Endothelial cell (in vitro differentiated cells): ENCODE data around the gene RNF220. TPM values are rescaled to one million over a fixed set of nuclear protein-coding genes. Genes with fewer than 3 reads are reported as not detected.

ENCODE experiments used
- DNase-seq: peaks from one replicate; pipeline ENCODE4 v3.0.0; 2021; ENCODE audit warnings: low spot score
- H3K27ac Mint-ChIP-seq: one replicate; pipeline ENCODE4 v1.8.0; 2021; ENCODE audit warnings: mixed read lengths, inconsistent platforms; ENCODE audit not compliant: unreplicated experiment
- H3K27me3 Mint-ChIP-seq: one replicate; pipeline ENCODE4 v1.8.0; 2021; ENCODE audit warnings: mild to moderate bottlenecking, moderate library complexity, mixed read lengths, inconsistent platforms; ENCODE audit not compliant: unreplicated experiment
- H3K36me3 Mint-ChIP-seq: one replicate; pipeline ENCODE4 v1.8.0; 2021; ENCODE audit warnings: mild to moderate bottlenecking, low read depth, mixed read lengths, inconsistent platforms; ENCODE audit not compliant: unreplicated experiment
- H3K4me1 Mint-ChIP-seq: one replicate; pipeline ENCODE4 v1.8.0; 2021; ENCODE audit warnings: mild to moderate bottlenecking, mixed read lengths, inconsistent platforms; ENCODE audit not compliant: unreplicated experiment
- H3K4me3 Mint-ChIP-seq: one replicate; pipeline ENCODE4 v1.8.0; 2021; ENCODE audit warnings: mild to moderate bottlenecking, mixed read lengths, inconsistent platforms; ENCODE audit not compliant: unreplicated experiment
- H3K9me3 Mint-ChIP-seq: one replicate; pipeline ENCODE4 v1.8.0; 2021; ENCODE audit warnings: mixed read lengths, inconsistent platforms; ENCODE audit not compliant: unreplicated experiment
- total RNA-seq: library from RNA; stranded (reverse); fragmentation: NEBNext Ultra II Directional; extraction: Animal tissue kit (Norgen Biotek cat#: 25700); gene quantifications from one replicate; pipeline ENCODE4 v1.2.1, GENCODE V29; 2021; ENCODE audit not compliant: unreplicated experiment
- TF ChIP-seq, protein P1 (sequence below): fragments of 200-600 bp; sonication (generic); IDR thresholded peaks from one replicate; pipeline ENCODE4 v1.5.0; 2021; ENCODE audit warnings: antibody characterized with exemption; ENCODE audit not compliant: unreplicated experiment

RNF220 gene
- total RNA-seq, 1 donor from 2014 or later = 87.5 TPM

DNA sequence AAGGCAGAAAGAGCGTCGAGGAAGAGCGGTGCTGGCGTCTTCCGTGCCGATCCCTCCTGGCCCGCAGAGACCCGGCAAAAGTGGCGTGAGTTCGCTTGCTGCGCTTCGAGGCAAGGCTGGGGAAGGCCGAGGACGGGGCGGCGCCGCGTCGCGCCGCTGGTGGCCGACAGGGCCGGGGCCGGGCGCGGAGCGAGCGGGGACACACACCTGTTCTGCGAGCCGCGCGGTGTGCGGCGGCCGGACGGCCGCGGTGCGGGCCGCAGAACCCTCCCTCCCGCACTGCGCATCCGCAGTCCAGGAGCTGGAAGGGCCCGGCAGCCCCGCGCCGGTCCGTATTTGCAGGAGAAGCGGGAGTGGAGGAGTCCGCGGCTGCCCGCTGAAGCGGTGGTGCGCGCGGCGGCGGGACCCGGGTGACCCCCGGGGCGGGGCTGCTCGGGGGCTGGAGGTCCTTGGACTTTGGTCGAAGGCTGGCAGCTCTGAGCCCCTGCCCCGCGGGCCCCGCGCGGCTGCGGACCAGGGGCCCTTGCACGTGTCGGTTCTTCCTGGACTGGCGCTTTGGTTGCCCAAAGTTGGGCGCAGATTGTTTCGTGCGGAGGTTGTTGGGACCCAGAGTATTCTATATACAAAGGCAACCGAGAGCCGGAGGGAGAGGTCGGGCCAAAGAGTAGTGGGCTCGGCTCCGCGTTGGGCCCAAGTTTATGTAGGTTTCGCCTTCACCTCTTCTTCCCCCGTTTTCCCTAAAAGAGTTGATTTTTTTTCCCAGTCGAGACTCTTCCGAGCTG is 2.6 kb downstream of the RNF220 start:
- H3K4me3 Mint-ChIP-seq = peak overlapping the region; percentile 93
- no peaks in the 10 kb centered on the region for H3K9me3 Mint-ChIP-seq
- H3K27ac Mint-ChIP-seq = no peak overlapping the region
- H3K27me3 Mint-ChIP-seq = peaks cover 7% of the 10 kb centered on the region
- TF ChIP-seq, protein P1, sequence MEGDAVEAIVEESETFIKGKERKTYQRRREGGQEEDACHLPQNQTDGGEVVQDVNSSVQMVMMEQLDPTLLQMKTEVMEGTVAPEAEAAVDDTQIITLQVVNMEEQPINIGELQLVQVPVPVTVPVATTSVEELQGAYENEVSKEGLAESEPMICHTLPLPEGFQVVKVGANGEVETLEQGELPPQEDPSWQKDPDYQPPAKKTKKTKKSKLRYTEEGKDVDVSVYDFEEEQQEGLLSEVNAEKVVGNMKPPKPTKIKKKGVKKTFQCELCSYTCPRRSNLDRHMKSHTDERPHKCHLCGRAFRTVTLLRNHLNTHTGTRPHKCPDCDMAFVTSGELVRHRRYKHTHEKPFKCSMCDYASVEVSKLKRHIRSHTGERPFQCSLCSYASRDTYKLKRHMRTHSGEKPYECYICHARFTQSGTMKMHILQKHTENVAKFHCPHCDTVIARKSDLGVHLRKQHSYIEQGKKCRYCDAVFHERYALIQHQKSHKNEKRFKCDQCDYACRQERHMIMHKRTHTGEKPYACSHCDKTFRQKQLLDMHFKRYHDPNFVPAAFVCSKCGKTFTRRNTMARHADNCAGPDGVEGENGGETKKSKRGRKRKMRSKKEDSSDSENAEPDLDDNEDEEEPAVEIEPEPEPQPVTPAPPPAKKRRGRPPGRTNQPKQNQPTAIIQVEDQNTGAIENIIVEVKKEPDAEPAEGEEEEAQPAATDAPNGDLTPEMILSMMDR = no peak
- no peaks in the 10 kb centered on the region for H3K36me3 Mint-ChIP-seq
- peaks cover 22% of the 10 kb centered on the region for H3K4me1 Mint-ChIP-seq
- DNase-seq = peak; percentile 41

DNA sequence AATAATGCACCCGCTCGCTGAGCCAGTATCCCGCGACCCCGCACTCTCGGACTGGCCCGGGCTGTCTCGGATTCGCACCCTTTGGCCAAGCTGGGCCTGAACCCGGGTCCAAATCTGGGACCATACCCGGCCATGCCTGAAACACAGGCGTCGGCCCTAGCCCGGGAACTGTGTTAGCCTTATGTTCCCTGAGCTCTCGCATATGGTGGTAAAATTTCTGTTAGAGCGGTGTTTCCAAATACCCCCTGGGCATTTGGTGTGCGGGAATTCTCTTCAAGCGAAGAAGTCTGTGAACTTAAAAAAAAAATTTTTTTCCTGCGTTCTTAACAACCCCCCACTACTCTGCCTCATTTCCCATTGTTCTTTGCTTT is 3.1 kb downstream of the RNF220 start:
- Mint-ChIP-seq H3K27me3 (peaks cover 7% of the 10 kb centered on the region), H3K9me3 (no peaks in the 10 kb centered on the region), H3K4me1 (peaks cover 21% of the 10 kb centered on the region), H3K36me3 (no peaks in the 10 kb centered on the region), H3K27ac (no peak overlapping the region), H3K4me3 (peak overlapping the region; percentile 93)
- TF ChIP-seq, protein P1 = no peak
- DNase-seq = peak; percentile 13

DNA sequence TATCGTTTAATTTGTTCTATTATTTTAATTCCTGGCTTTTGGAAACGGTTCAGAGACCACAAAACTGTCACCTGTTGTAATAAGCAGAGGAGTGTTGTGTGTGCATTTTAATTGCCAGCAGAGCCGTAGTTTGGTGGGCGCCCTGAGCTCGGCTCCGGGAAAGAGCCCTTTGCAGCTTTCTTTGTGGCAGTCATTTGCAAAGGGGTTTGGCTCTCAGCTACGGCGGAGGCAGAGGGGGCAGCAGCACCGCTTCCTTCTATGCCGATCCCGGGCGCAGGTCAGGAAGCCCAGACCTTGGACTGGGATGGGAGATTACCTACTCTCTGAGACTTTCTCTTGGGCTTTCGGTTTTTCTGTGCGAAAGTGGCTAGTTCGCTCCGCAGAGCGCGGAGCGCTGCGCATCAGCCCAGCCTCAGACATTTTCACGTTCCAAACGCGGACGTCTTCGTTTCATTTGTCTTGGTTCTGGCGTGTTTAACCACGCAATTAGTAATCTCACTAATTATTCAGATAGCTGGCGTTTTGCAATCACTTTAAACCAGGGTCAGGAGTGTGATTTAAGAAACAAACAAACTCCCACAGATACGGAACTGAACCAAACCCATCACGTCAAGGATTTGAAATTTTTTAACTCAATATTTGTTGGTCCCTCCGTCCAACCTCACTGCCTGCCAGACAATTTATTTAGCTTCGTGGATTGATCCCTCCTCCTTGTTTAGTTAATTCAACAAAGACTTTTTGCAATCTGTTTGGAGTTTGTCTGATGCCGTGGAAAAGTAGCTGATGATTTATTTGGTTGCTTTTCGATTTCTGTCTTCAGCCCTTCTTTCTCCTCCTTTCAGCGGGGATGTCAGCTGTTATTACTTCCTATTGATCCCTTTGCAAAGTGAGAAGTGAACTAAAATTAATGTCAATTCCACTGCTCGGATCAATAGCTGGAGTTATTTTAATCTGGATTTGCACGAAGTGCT is 3.9 kb downstream of the RNF220 start:
- Mint-ChIP-seq H3K9me3 (no peaks in the 10 kb centered on the region), H3K27me3 (peaks cover 7% of the 10 kb centered on the region), H3K27ac (peak overlapping the region; percentile 39), H3K36me3 (no peaks in the 10 kb centered on the region), H3K4me1 (peaks cover 21% of the 10 kb centered on the region), H3K4me3 (peak overlapping the region; percentile 93)
- TF ChIP-seq, protein P1 = no peak
- peak; percentile 51 for DNase-seq

DNA sequence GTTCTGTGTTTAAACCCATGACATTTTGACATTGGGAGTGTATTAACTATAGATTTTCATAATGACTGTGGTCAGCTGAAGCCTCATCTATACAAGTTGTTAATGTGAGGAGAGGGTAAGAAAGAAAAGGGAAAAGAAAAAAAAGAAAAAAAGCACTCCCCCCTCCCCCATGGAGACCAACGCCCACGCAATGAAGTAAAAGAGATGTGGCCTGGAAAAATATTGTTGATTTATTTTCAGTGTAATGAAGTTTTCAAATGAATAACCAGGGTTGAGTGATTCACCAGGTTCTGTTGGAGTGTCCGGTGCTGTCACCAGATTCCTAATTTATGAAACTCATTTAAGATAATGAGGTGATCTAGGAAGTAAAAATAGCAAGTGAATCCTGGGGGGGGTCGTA is 4.7 kb downstream of the RNF220 start:
- Mint-ChIP-seq H3K4me1 (peaks cover 21% of the 10 kb centered on the region), H3K4me3 (no peak overlapping the region), H3K9me3 (no peaks in the 10 kb centered on the region), H3K27me3 (peaks cover 7% of the 10 kb centered on the region), H3K36me3 (no peaks in the 10 kb centered on the region), H3K27ac (no peak overlapping the region)
- DNase-seq = no peak
- TF ChIP-seq, protein P1 = no peak
